Measurements from ENCODE around the gene PITX1.
"Not testable (repeated sequence)": the region's sequence is repeated elsewhere in the genome, so short reads cannot be mapped to it uniquely, and the experiment has no call there.

The PITX1 gene

DNA sequence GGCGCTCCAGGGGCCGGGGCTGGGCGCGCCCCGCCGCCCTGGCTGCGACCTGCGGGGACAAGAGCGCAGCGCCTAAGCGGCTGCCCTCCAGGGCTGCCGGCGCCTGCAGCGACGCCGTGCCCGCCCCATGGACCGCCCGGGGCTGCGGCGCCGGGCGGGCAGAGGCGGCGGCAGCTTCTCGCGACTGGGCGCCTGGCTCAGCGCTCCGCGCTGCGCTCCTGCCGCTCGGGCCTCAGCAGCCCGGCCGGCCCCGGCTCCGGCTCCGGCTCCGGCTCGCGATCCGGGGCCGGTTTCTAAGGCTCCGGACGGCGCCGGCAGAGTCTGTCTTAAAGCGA lies at the start of gene PITX1:
TSS of gene PITX1 (minus strand) at position 328 of the 335 bp plus-strand sequence. CDS start 347 bp downstream, outside the sequence.
- no peak for DNase-seq (ENCODE audit: low read depth)

GRCh38 chr5:135083334-135083733 lies 49.3 kb upstream of the PITX1 start:
- DNase-seq (ENCODE audit: low read depth), result not testable (repeated sequence)

DNA sequence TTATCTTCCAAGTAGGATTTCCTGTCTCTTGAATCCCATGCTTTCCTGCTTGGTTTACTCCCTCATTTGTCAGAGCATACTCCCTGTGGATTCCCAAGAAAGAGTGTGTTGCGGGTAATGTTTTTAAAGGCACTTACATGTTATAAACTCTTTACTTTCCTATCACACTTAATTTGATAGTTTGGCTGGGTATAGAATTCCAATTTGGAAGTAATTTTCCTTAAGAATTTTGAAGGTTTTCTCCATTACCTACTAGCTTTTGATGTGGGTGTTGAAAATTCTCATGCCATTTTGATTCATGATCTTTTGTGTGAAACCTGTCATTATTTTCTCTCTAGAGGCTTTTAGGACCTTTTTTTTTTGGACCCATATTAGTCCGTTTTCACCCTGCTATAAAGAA lies 47.2 kb upstream of the PITX1 start:
- DNase-seq (ENCODE audit: low read depth), result no peak

DNA sequence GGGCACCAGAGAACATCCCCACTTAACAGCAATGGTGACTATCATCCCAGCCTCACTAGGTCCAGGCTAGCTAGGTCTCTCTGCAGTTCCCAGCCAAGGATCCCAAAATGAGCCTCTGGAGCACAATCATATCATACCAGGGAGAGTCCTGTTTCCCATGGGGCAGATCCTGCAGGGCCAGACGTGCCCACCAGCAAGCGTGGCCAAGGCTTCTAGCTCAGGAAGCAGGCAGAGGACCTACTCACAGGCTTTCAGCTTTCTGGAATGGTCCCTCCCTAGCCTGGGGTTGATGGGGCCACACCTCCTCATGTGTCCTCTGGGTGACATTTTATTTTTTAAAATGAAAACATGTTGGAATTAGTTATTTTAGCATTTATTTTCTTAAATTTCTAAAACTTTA lies 45.7 kb upstream of the PITX1 start:
- DNase-seq (ENCODE audit: low read depth), result no peak

DNA sequence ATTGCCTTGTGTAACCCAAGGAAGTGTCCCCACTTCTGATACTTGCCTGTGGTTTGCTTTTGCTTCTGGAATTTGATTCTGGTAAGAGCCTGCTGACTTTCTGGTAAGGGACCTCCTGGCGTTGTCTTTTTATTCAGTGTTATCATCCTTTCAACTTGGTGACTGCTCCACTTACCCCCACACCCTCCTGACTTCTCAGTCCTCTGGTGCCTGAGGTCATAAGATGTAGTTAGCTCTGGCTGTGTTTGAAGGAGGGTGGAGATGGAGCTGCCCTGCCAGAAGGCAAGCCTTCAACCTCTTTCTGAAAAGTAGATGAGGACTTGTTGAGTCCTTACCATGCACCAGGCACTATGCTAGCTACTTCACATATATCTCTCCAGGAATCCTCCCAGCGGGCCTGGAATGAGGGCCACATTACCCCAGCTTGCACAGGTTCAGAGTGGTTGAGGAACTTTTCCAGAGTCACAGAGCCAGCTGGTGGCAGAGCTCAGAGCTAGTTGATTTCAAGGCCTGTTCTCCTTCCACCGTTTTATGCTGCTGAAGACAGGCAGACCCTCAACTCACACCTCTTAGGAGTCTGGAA lies 45.2 kb upstream of the PITX1 start:
- DNase-seq (ENCODE audit: low read depth), result no peak

DNA sequence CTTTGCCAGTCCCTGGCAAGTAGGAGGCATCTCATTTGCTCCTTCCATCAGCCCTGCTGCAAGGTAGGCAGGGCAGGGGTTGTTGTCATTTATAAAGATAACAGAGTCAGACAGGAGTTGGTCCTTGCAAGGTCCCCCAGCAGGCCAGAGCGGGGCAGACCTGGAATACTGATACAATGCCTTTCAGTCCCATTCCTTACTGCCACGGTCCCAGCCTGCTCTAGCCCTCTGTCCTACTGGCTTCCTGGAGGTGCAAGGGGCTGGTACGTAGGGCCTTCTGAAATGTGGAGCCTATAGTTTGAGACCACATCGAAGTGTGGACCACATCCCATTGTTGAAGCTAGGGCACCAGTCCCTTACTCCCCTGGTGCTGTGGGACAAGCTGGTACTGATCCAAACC lies 42.8 kb upstream of the PITX1 start:
- DNase-seq (ENCODE audit: low read depth), result no peak

GRCh38 chr5:135076051-135076491 lies 42.0 kb upstream of the PITX1 start:
- peak; percentile 9 for DNase-seq (ENCODE audit: low read depth)

DNA sequence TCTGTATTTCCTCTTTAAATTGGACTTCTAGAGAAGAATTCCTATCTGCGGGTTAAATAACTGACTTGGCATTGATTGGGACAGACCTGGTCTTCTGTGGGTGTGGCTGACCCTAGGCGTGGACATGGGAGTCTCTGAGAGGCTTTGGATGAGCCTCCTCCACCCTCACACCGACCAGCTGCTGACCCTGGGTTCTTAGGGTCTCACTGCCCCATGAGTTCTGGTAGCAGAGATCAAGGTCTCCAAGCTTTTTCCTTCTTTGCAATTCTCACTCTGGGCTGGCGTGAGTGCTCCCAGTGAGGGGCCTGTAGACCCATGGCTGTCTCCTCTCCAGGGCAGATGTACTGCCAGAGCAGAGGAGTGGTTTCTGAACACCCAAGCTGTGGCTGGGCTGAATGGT lies 41.6 kb upstream of the PITX1 start:
- DNase-seq (ENCODE audit: low read depth), result no peak

DNA sequence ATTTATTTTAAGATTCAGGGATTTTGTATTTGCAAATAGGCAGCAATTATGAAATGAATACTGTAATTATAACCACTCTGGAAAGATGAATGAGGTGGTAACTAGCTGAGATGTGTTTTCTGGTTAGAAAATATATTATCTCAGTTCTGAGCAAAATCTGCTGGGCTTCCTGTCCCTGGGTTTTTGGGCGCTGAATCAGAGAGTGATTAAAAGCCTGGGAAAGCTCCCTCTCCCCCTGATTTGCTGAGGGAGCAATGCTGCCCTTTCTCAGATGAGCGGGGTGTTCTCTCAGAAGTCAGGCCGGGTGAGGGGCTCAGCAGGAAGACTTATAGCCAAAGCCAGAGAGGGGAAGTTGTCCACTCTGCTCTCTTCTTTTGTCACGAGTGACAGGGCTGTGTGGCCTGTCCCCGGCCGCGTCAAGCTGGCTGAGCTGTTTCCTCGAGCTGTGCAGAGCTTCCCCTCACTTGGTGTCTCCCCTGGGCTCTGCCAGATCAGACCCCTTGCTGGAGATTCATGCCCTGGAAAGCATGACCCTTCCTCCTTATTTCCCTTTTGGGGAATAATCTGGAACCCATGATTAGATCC lies 39.8 kb upstream of the PITX1 start:
- peak; percentile 34 for DNase-seq (ENCODE audit: low read depth)

DNA sequence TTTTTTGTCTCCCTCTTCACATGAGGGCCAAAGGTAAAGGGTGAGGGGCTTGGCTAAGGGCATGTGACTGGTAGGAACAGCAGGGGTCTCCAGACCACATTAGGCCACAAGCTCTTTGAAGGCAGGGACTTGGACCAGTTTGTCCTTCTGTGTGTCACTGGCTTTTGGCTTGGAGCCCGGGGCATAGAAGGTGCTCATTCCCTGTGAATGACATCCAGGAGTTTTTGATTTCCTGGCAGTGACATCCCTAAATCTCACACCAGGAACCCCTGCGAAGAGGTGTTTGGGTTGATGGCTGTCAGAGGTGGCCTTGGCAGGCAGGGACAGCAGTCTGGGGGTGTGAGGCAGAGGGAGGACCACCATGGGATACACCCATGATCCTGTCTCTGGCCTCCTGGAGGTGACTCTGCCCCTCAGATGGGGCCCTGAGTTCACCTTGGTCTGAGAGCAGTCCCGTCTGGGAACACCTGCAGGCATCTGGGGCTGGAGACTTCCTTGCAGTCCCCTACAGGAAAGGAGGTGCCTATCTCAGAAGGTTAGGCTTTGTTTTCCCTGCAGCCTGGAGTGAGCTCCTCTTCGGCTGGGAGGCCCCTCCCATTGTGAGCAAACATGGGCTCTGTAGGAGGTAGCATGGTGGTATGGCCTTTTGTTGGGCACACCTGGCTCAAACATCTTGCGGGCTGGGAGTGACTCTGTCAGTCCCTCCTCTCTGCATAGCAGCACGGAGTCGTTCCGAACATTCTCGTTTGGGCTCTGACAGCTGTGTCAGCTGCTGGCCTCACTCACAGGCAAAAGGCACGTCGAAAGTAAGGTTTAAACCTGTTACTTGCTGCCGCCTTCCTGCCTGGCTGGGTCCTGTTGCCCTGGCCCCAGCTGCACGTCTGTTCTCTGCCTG lies 38.6 kb upstream of the PITX1 start:
- no peak for DNase-seq (ENCODE audit: low read depth)

DNA sequence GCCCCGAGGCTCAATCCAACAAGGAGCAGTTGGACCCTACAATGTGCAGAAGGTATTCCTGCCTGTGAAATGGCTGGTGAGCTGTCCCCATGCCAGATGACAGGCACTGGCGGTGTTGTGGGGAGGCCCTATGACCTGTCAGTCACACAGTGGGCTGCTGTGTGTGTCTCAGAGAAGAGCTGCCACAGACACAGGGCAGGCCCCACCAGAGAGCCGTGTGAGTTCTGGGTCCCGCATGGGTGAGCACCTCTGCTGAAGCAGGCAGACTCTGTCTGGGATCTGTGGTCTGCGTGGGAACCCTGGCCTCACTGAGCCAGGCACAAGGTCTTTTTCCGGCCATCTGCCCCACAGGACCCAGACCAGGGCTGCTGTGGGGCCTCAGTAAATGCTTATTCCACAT lies 37.3 kb upstream of the PITX1 start:
- DNase-seq (ENCODE audit: low read depth), result no peak

DNA sequence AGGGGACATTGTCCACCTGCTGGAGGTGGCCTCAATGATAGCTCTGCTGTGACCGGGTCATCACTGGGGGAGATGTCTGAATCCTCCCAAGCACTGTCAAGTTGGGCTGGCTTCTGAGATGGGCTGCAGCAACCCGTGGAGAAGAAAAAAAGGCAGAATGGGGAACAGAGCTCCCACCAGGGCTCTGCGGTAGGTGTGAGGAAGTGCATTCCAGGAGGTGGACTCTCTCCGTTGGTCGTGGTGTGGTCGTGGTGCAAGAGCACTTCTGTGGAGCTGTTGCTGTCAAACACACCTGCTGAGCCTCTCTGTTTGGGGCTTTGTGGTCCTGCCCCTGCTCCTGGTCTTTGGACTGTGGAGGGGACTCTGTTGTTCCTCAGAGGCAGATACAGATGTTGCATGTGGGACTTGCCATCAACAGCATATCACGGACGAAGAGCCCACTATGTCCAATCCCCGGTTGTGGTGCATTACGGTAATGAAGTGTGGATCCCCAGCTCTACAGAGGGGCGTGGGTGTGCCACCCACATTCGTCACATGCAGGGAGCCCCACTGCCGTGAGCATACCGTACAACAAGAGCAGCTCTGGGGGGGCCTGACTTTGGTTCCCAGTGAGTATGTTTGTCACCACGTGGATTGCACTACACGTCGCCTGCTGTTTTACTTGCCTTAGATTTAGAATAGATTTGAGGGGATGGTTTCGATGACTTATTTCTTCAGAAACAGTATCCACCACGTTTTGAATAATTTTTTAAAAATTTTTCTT lies 36.0 kb upstream of the PITX1 start:
- no peak for DNase-seq (ENCODE audit: low read depth)

DNA sequence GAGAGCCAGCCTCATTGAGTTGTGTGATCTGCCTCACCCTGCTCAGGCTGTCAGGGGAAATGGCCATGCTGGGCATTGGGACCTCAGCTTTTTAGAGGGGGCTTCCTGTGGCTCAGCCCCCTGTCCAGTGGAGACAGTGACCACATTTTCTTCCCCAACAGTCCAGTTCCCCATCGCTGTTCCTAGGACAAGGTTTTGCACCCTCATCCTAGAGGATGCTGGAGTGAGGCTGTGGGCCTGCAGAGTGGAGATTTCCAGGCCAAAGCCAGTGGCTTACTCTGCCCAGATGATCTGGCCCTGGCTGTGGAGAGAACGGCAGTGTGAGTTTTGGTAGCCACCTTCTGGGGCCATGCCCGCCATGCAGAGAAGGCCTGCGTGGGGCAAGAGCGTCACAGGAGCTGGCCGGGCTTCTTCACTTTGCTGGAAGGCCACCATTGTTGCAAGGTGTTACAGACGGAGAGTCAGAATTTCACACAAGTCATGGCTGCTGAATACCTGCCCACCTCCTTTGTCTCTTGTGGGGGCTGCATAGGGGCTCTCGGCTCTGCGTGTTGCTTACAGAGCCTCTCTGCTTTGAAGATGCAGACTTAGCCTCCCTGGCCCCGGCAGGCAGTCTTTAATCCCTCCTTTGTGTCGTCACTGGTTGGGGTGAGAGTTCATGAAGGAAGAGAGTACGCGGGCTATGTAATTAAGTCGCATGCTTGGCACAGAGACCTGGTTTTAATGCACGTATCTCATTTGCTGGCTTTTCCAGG lies 35.2 kb upstream of the PITX1 start:
- no peak for DNase-seq (ENCODE audit: low read depth)

- no peak for DNase-seq (ENCODE audit: low read depth)
Observed at GRCh38 chr5:135067587-135067986, 33.6 kb upstream of the PITX1 start.

DNA sequence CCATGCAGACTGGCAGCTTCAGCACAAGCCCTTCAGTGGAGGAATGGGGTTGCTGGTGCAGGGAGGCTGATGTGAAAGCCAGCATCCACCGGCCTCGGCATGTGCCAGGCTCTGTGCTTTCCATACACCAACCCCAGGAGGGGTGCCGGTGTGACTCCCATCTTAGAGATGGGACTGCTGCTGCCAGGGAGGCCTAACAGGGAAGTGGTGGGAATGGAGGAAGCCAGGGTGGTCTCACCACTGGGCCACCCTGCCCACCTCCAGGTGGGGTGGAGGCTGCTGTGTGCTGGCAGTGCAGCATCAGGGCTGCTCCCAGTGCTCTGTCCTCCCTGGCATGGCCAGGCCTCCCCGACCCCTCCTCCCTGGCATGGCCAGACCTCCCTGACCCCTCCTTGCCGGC lies 32.8 kb upstream of the PITX1 start:
- no peak for DNase-seq (ENCODE audit: low read depth)

DNA sequence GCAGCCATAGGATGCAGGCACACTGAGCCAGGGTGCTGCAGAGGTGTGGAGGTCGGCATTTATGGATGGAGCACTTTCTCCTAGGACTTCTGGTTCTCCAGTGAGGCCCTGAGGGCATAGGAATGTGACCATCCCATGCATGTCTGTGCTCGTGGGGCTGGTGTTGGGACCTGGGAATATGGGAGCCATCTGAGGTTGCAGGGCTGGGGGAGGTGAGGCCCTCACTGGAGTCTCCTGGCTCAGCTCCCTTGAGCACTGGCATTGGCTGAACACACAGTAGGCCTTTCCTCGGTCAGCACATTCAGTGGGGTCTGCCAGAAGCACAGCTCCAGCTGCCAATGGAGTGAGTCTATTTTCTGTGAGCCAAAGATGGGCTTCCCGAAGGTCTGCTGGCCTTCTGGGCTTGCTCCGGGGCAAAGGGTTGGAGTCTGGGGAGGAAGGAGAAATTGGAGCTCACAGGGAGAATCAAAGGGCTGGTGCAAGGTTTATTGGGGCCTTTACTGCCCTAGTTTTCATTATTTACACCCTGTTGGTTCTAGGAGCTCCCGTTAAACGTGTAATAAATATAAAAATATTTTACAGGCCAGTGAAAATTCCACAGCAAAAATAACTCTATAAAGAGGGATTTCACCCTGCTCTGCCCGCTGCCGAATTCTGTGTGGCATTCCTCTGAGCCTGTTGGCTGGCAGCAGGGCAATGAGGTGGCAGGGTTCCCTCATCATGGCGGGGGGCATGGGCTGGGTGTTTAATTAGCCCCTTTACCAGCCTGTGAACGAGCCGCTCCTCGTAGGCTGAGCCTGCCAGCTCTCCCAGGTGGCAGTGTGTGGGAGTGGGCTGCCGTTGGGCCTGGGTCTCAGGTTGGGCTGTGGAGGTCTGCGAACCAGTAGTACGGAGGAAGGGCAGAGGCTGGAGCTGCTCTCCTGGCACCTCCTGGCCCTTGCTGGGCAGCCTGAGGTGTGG lies 31.6 kb upstream of the PITX1 start:
- no peak for DNase-seq (ENCODE audit: low read depth)

DNA sequence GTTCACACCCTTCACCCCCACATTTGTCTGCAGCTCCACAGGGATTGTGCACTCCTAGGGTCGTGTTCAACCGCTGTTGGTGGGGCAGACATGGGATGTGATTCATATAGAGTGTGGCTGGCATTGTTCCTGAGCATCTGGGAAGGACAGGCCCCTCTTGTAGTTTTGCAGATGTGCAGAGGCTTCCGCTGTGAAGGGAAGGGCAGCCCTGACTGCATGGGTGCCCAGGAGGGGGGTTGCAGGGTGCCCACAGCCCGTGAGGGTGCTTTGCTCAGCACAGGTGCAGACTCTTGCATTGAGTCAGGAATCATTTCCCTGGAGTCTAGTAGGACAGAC lies 30.2 kb upstream of the PITX1 start:
- no peak for DNase-seq (ENCODE audit: low read depth)

DNA sequence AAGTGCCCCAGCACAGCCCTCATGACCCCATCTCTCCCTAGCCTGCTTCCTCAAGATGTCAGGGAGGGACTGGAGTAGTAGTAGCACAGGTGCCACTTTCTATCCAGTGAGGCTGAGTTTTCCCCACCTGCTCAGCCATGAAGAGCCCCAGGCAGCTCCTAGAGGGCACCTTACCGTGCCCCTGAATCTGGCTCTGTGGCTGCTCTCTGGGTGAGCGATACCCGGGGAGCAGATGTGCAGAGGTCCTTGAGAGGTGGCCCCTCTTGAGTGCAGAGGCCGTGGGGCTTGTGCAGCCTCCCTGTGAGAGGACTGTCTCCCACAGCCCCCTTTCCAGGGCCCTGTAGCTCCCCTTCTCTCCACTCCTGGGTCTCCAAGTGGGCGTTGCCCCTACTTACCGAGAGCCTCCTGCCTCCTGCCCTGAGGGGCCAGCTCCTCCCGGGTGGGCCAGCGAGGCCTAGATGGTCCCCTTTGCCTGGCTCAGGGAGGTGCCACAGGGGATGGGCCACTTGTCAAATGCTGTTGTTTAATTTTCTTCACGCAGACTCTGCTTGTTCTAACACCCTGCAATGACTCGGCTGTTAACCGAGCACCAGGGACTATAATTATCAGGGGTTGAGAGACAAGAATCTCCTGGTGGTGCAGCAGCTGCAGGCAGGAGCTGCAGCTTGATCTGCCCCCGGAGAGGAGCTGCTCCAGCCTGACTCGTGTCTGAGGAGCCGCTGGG lies 29.6 kb upstream of the PITX1 start:
- no peak for DNase-seq (ENCODE audit: low read depth)

- DNase-seq (ENCODE audit: low read depth), result no peak
Observed at GRCh38 chr5:135063056-135063445, 29.0 kb upstream of the PITX1 start.
